T-cell (primary cell): ENCODE data around the gene TBX10. TPM values are rescaled to one million over a fixed set of nuclear protein-coding genes. Genes with fewer than 3 reads are reported as not detected.

Experiments
- ATAC-seq, 4 experiments: fragments of 200-7000 bp in 3 of 4; fragments of 150-1000 bp in 1 of 4; cut with Tn5 transposase; replicated peaks in 1 of 4; 1 replicate in 3 of 4; 2 replicates in 1 of 4; pipeline ENCODE4 v1.10.0; 2021; ENCODE audit warnings: moderate library complexity in 3 of 4, mild to moderate bottlenecking in 2 of 4, moderate number of reproducible peaks in 1 of 4
- CTCF ChIA-PET, 2 donors: fragments of 300-600 bp; sonication (Branson Sonifier 250); formaldehyde crosslinking; loops; one replicate each; lab custom pipeline; 2022; ENCODE audit warnings: antibody characterized with exemption in 2 of 2; lab: Charles Lee
- POLR2A ChIA-PET, 2 donors: fragments of 300-600 bp; sonication (Branson Sonifier 250); formaldehyde crosslinking; loops; one replicate each; lab custom pipeline; 2022; ENCODE audit warnings: antibody characterized with exemption in 2 of 2; lab: Charles Lee
- DNase-seq, 35 experiments: peaks; one replicate each; pipeline versions ENCODE4 v3.0.0 to v3.0.0-alpha.2; 2013 to 2023
- H3K27ac ChIP-seq: one replicate; pipeline ENCODE4 v1.5.1; 2013; ENCODE audit warnings: low read length
- H3K27me3 ChIP-seq, 2 experiments: replicated peaks in 1 of 2; 1 replicate in 1 of 2; 2 replicates in 1 of 2; pipeline versions ENCODE4 v1.6.1 to v1.7.0; 2013; ENCODE audit warnings: low read length in 1 of 2, mixed read lengths in 1 of 2; ENCODE audit not compliant: control insufficient read depth in 2 of 2, insufficient read depth in 2 of 2; ENCODE audit errors: extremely low read depth in 1 of 2
- H3K36me3 ChIP-seq, 2 donors: 1 replicate in 1 of 2; 2 replicates in 1 of 2; pipeline versions ENCODE4 v1.6.1 to v1.7.0; 2013; ENCODE audit warnings: low read length in 1 of 2; ENCODE audit not compliant: control insufficient read depth in 2 of 2, insufficient read depth in 1 of 2; ENCODE audit errors: extremely low read depth in 1 of 2
- H3K4me1 ChIP-seq, 2 experiments: 1 replicate in 1 of 2; 2 replicates in 1 of 2; pipeline versions ENCODE4 v1.6.1 to v1.7.0; 2013; ENCODE audit warnings: low read length in 2 of 2, mixed read lengths in 1 of 2; ENCODE audit not compliant: insufficient read depth in 2 of 2, control insufficient read depth in 1 of 2; ENCODE audit errors: extremely low read depth in 1 of 2
- H3K4me3 ChIP-seq, 2 donors: 1 replicate in 1 of 2; 2 replicates in 1 of 2; pipeline versions ENCODE4 v1.5.1 to v1.7.0; 2013; ENCODE audit warnings: mild to moderate bottlenecking in 2 of 2, low read length in 1 of 2, moderate library complexity in 1 of 2; ENCODE audit not compliant: control insufficient read depth in 1 of 2; ENCODE audit errors: extremely low read depth in 1 of 2
- H3K9me3 ChIP-seq: 2 replicates; pipeline ENCODE4 v1.7.0; 2013
- H3K27ac Mint-ChIP-seq, 2 donors: one replicate each; pipeline ENCODE4 v1.8.0; 2020 to 2021; ENCODE audit warnings: mild to moderate bottlenecking in 2 of 2, mixed read lengths in 2 of 2
- H3K27me3 Mint-ChIP-seq, 2 donors: one replicate each; pipeline ENCODE4 v1.8.0; 2021 to 2022; ENCODE audit warnings: mixed read lengths in 2 of 2
- H3K36me3 Mint-ChIP-seq: one replicate; pipeline ENCODE4 v1.8.0; 2021; ENCODE audit warnings: mixed read lengths
- H3K4me1 Mint-ChIP-seq, 3 donors: one replicate each; pipeline ENCODE4 v1.8.0; 2020 to 2022; ENCODE audit warnings: mixed read lengths in 3 of 3, mild to moderate bottlenecking in 1 of 3
- H3K4me3 Mint-ChIP-seq, 3 donors: one replicate each; pipeline ENCODE4 v1.8.0; 2020 to 2022; ENCODE audit warnings: mild to moderate bottlenecking in 3 of 3, mixed read lengths in 3 of 3, moderate library complexity in 3 of 3
- H3K9me3 Mint-ChIP-seq, 3 donors: one replicate each; pipeline ENCODE4 v1.8.0; 2020 to 2022; ENCODE audit warnings: mixed read lengths in 3 of 3
- WGBS: methylation state at CpG from one replicate; pipeline ENCODE4 v1.1.5; 2013; ENCODE audit warnings: missing lambda C conversion rate; ENCODE audit not compliant: insufficient coverage; 5-methylcytosine and 5-hydroxymethylcytosine counted together
- total RNA-seq, 35 experiments: library from RNA in 6 of 35; stranded (reverse) in 6 of 35; fragments of 120-200 nt in 1 of 35; gene quantifications; one replicate each; pipeline versions ENCODE4 v1.2.1 to v1.2.4 and lab custom pipeline; 2013 to 2026

TBX10 gene
- total RNA-seq, 5 donors from 2014 or later (not counting 1 experiment from before 2014, with no cell fraction given), result not detected

DNA sequence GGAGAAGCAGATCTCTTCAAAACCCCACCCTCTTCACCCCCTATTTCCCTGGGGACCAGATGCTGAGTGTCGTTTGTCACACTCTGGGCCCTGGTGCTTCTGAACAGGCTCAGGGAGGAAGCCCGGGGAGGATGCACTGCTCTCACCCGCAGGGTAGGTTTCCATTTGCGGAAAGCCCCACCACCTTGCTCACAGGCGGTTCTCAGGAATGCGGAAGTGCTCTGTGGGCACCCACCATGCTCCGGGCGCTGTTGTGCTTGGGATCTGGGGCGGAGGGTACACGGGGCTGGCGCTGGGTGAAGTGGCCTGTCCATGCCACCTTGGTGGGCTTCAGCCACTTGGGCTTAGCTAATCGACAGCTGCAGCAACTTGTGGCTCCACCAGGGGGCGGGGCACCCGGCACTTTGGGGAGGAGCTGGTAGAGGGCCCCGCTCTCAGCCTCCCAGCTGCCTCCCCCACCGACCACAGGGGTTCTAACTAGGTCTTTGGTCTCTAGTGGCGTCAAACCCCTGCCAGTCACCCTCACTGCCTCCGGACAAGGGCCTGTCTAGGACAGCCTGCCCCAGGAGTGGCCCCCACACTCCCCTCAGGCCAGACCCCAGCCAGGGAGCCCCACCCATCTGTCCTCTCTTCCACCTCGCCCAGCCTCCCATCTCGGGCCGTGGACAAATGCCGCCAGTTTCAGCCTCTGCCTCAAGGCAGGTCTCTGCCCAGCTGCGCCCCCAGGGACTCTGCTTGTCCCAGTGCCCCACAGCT, 25.4 kb downstream of the TBX10 start:
- peak overlapping the region; percentile 74 to 83 (median 76) for H3K4me3 Mint-ChIP-seq
- H3K4me1 Mint-ChIP-seq, result peaks cover 15 to 39% (median 23%) of the 10 kb centered on the region in 3 donors
- Histone ChIP-seq H3K4me1 (peaks cover 15 to 44% of the 10 kb centered on the region in 2 experiments), H3K27me3 (peaks cover 0 to 9% of the 10 kb centered on the region in 2 experiments), H3K27ac (peak overlapping the region; percentile 100), H3K9me3 (no peaks in the 10 kb centered on the region), H3K4me3 (peak overlapping the region in 1 of 2 donors; percentile 64), H3K36me3 (peaks cover 11 to 39% of the 10 kb centered on the region in 2 donors)
- DNase-seq (peak; percentile 68 to 93 (median 84)), ATAC-seq (peak; percentile 91 to 96 (median 94))
- CTCF ChIA-PET, result interaction anchor here in 1 of 2 donors (1.1 kb wide), 2 partner anchors 16 to 263 kb away, joined by 3 to 17 read pairs; partner anchors contain the start of gene NUDT8
- no peaks in the 10 kb centered on the region for H3K27me3 Mint-ChIP-seq
- H3K36me3 Mint-ChIP-seq, result peaks cover 17% of the 10 kb centered on the region
- WGBS, result 9% methylated on average over 18 of the region's 23 CpGs
- H3K9me3 Mint-ChIP-seq, result no peaks in the 10 kb centered on the region
- H3K27ac Mint-ChIP-seq, result peak overlapping the region; percentile 96 to 97
- POLR2A ChIA-PET, result no interaction called here

DNA sequence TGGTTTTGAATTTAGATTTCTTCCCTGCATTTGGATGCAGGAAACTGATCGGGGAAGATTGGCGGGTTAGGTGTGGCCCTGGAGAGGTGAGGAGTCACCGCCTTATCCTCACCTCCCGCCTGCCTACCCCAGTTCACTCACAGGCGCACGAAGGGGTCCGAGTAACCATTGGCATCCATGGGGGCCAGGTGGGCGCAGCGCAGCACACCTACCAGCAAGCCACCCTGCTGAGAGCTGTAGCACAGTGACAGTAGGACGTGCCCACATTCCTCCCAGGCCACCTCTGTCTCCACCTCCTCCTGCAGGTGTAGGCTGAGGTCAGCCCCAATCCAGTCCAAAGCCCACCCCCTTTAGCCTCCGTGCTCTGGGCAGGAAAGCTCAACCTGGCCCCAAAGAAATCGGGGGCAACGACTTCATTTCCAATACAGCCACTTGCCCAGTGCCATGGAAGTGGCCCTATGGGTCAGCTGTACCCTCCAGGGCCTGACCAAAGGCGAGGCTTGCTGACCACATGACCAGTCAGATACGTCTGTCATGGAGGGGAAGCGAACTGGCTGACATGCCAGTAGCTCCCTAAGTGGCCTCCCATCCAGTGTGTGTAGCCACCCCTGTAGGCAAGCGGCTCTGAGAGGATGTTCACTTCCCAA, 26.1 kb downstream of the TBX10 start:
- ChIA-PET POLR2A (interaction anchor here in 1 of 2 donors (0.5 kb wide), 1 partner anchor 39 kb away, joined by 4 read pairs; no protein-coding TSS in a partner anchor), CTCF (interaction anchor here in 1 of 2 donors (0.5 to 1.1 kb wide), 3 partner anchors 16 to 1130 kb away, joined by 3 to 17 read pairs (median 7); partner anchors contain the start of gene NUDT8)
- Mint-ChIP-seq H3K27ac (peak overlapping the region; percentile 96 to 97), H3K4me3 (peak overlapping the region; percentile 36 to 83 (median 76)), H3K27me3 (no peaks in the 10 kb centered on the region), H3K36me3 (peaks cover 24% of the 10 kb centered on the region), H3K9me3 (no peaks in the 10 kb centered on the region), H3K4me1 (peaks cover 15 to 42% (median 24%) of the 10 kb centered on the region in 3 donors)
- peak in 1 of 4 experiments; percentile 3 for ATAC-seq
- 80% methylated on average over 12 of the region's 17 CpGs for WGBS
- H3K27ac ChIP-seq, result peak overlapping the region; percentile 100
- H3K4me1 ChIP-seq, result peaks cover 15 to 47% of the 10 kb centered on the region in 2 experiments
- H3K9me3 ChIP-seq, result no peaks in the 10 kb centered on the region
- H3K36me3 ChIP-seq, result peaks cover 14 to 46% of the 10 kb centered on the region in 2 donors
- H3K27me3 ChIP-seq, result peaks cover 0 to 9% of the 10 kb centered on the region in 2 experiments
- peak overlapping the region in 1 of 2 donors; percentile 64 for H3K4me3 ChIP-seq
- DNase-seq, result no peak

DNA sequence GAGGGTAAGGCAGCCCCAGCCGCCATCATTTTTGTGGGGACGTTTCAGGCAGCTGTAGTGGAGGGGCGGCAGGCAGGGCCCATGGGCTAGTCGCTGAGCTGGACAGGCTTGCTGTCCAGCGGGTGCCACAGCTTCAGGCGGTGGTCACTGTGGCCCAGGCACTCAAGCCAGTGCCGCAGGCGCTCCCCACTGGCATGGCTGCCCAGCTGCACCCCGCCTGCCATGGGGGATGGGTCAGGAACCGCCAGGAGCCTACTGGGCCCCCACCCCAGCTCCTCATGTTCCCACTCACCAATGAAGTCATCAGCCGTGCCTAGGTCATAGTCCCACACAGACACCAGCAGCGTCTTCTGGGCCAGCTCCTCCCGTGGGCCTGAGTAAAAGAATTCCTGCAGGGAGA, 26.8 kb downstream of the TBX10 start:
- Histone ChIP-seq H3K27ac (peak overlapping the region; percentile 100), H3K4me3 (no peak overlapping the region), H3K4me1 (peaks cover 15 to 54% of the 10 kb centered on the region in 2 experiments), H3K27me3 (peaks cover 0 to 9% of the 10 kb centered on the region in 2 experiments), H3K9me3 (no peaks in the 10 kb centered on the region), H3K36me3 (peaks cover 18 to 48% of the 10 kb centered on the region in 2 donors)
- WGBS, result 94% methylated on average over 13 of the region's 13 CpGs
- ATAC-seq (no peak), DNase-seq (no peak)
- POLR2A ChIA-PET, result no interaction called here
- Mint-ChIP-seq H3K27me3 (no peaks in the 10 kb centered on the region), H3K27ac (peak overlapping the region; percentile 96 to 97), H3K9me3 (no peaks in the 10 kb centered on the region), H3K4me1 (peaks cover 15 to 49% (median 28%) of the 10 kb centered on the region in 3 donors), H3K36me3 (peaks cover 27% of the 10 kb centered on the region), H3K4me3 (no peak overlapping the region)
- CTCF ChIA-PET, result interaction anchor here in 1 of 2 donors (0.5 kb wide), 1 partner anchor 1131 kb away, joined by 7 read pairs; no protein-coding TSS in a partner anchor

DNA sequence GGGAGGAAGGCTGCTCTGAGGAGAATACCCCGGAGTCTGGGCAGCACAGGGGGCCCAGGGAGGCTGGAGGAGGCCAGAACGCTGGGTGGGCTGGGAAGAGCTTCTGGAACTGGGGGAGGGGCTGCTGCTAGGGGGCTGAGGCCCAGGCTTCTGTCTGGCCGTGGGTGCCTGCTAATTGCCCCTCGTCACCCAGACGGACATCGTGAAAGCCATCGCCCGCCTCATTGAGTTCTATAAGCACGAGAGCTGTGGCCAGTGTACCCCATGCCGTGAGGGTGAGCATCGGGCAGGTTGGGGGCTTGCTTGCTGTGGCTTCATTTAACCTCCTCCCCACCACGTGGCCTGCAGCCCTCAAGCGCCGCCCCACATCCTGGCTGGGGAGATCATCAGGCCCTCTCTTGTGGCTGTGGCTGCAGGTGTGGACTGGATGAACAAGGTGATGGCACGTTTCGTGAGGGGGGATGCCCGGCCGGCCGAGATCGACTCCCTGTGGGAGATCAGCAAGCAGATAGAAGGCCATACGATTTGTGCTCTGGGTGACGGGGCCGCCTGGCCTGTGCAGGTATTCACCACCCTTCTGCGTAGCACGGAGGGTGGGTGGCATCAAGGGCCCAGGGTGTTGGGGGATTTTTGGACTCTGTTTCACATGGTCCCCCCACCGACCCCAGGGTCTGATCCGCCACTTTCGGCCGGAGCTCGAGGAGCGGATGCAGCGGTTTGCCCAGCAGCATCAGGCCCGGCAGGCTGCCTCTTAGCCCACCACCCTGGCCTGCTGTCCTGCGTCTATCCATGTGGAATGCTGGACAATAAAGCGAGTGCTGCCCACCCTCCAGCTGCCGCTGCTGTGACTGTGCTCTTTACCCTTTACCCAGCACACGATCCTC, 27.6 kb downstream of the TBX10 start:
- ATAC-seq (no peak), DNase-seq (no peak)
- Mint-ChIP-seq H3K36me3 (peaks cover 27% of the 10 kb centered on the region), H3K4me3 (no peak overlapping the region), H3K4me1 (peaks cover 17 to 50% (median 31%) of the 10 kb centered on the region in 3 donors), H3K27me3 (no peaks in the 10 kb centered on the region), H3K9me3 (no peaks in the 10 kb centered on the region), H3K27ac (peak overlapping the region in 1 of 2 donors; percentile 39)
- peaks cover 18 to 48% of the 10 kb centered on the region in 2 donors for H3K36me3 ChIP-seq
- ChIA-PET POLR2A (no interaction called here), CTCF (no interaction called here)
- no peak overlapping the region for H3K4me3 ChIP-seq
- H3K4me1 ChIP-seq, result peaks cover 20 to 62% of the 10 kb centered on the region in 2 experiments
- H3K9me3 ChIP-seq, result no peaks in the 10 kb centered on the region
- H3K27ac ChIP-seq, result peak overlapping the region; percentile 100
- H3K27me3 ChIP-seq, result peaks cover 0 to 9% of the 10 kb centered on the region in 2 experiments
- WGBS, result 92% methylated on average over 25 of the region's 37 CpGs

DNA sequence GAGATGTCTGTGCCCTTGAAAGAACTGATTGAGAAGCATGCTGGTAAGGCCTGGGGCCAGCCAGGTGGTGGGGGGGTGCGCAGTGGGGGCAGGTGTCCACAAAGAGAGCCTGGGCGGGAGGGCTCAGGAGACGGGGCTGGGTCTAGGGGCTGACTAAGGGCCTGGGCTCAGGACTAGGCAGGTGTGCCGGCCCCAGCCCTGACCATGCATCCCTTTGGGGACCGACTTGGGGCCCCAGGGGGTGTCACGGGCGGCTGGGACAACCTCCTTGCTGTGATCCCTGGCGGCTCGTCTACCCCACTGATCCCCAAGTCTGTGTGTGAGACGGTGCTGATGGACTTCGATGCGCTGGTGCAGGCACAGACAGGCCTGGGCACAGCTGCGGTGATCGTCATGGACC, 28.4 kb downstream of the TBX10 start:
- H3K9me3 Mint-ChIP-seq, result no peaks in the 10 kb centered on the region
- POLR2A ChIA-PET, result no interaction called here
- peaks cover 16 to 54% (median 36%) of the 10 kb centered on the region in 3 donors for H3K4me1 Mint-ChIP-seq
- H3K27ac Mint-ChIP-seq, result no peak overlapping the region
- CTCF ChIA-PET, result no interaction called here
- WGBS, result 95% methylated on average over 13 of the region's 14 CpGs
- H3K4me3 Mint-ChIP-seq, result no peak overlapping the region
- DNase-seq, result no peak
- H3K36me3 ChIP-seq, result peaks cover 18 to 48% of the 10 kb centered on the region in 2 donors
- peaks cover 0 to 5% of the 10 kb centered on the region in 2 experiments for H3K27me3 ChIP-seq
- H3K4me3 ChIP-seq, result no peak overlapping the region
- ATAC-seq, result no peak
- H3K27me3 Mint-ChIP-seq, result no peaks in the 10 kb centered on the region
- H3K27ac ChIP-seq, result no peak overlapping the region
- H3K36me3 Mint-ChIP-seq, result peaks cover 27% of the 10 kb centered on the region
- H3K9me3 ChIP-seq, result no peaks in the 10 kb centered on the region
- peaks cover 22 to 59% of the 10 kb centered on the region in 2 experiments for H3K4me1 ChIP-seq
